ENCODE results near the gene LNPEP.

DNA sequence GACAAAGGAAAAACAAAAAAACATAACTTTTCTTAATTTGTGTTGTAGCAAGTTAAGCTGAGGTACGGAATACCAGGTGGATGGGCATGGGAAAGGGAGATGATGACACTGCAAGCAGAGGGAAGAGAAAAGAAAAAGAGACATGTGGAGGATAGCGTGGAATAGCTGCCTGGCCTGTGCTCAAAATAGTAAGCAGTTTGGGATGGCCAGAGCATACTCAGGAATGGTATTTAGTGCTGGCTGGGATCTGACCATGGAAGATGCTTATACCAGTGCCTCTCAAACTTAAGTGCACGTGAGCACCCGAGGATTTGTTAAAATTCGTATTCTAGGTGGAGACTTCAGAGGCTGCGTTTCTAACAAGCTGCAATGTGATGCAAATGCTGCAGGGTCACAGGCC, 41.3 kb downstream of the LNPEP start:
- TF ChIP-seq PPARA (CRISPR knock-in tag; IDR thresholded peaks at IDR 0.05; ENCODE audit: borderline replicate concordance) (no peak), ISL1 (CRISPR knock-in tag; IDR thresholded peaks at IDR 0.05) (no peak), ARNTL (CRISPR knock-in tag; IDR thresholded peaks at IDR 0.05; ENCODE audit: borderline replicate concordance, low read depth) (no peak), TCF4 (CRISPR knock-in tag; IDR thresholded peaks at IDR 0.05; ENCODE audit: borderline replicate concordance) (no peak)
- TF ChIP-seq, protein P1, sequence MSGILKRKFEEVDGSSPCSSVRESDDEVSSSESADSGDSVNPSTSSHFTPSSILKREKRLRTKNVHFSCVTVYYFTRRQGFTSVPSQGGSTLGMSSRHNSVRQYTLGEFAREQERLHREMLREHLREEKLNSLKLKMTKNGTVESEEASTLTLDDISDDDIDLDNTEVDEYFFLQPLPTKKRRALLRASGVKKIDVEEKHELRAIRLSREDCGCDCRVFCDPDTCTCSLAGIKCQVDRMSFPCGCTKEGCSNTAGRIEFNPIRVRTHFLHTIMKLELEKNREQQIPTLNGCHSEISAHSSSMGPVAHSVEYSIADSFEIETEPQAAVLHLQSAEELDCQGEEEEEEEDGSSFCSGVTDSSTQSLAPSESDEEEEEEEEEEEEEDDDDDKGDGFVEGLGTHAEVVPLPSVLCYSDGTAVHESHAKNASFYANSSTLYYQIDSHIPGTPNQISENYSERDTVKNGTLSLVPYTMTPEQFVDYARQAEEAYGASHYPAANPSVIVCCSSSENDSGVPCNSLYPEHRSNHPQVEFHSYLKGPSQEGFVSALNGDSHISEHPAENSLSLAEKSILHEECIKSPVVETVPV (CRISPR knock-in tag; IDR thresholded peaks at IDR 0.05) = no peak
